GM23338 (cell line): ENCODE results near the gene RPH3AL. TPM values are rescaled to one million over a fixed set of nuclear protein-coding genes. Genes with fewer than 3 reads are reported as not detected.

Experiments used
- ATAC-seq: fragments of 200-7000 bp; cut with Tn5 transposase; 3 replicates; pipeline ENCODE4 v1.9.1; 2020
- DNase-seq: peaks from one replicate; pipeline ENCODE4 v3.0.0-alpha.2; 2015; ENCODE audit warnings: low spot score
- H2AFZ ChIP-seq: fragments of 200-600 bp; sonication (generic); 2 replicates; pipeline ENCODE4 v1.8.0; 2016; ENCODE audit warnings: antibody characterized with exemption, mild to moderate bottlenecking, moderate library complexity
- H3F3A ChIP-seq: fragments of 200-600 bp; sonication (generic); replicated peaks from 2 replicates; pipeline ENCODE4 v1.8.0; 2017; ENCODE audit warnings: antibody characterized with exemption, mixed run types, low read depth
- H3K27ac ChIP-seq: fragments of 200-600 bp; sonication (generic); 2 replicates; pipeline ENCODE4 v1.6.1; 2016; ENCODE audit warnings: low read depth
- H3K27me3 ChIP-seq: fragments of 200-600 bp; sonication (generic); 2 replicates; pipeline ENCODE4 v1.8.0; 2016; ENCODE audit warnings: mild to moderate bottlenecking, mixed run types, moderate library complexity; ENCODE audit not compliant: insufficient read depth
- H3K36me3 ChIP-seq: fragments of 200-600 bp; sonication (generic); 2 replicates; pipeline ENCODE4 v1.8.0; 2016; ENCODE audit warnings: mild to moderate bottlenecking; ENCODE audit not compliant: insufficient read depth
- H3K4me1 ChIP-seq: fragments of 200-600 bp; sonication (generic); 2 replicates; pipeline ENCODE4 v1.8.0; 2016; ENCODE audit warnings: mild to moderate bottlenecking, moderate library complexity; ENCODE audit not compliant: insufficient read depth
- H3K4me2 ChIP-seq: fragments of 200-600 bp; sonication (generic); 2 replicates; pipeline ENCODE4 v1.7.1; 2017; ENCODE audit warnings: mixed run types
- H3K4me3 ChIP-seq: fragments of 200-600 bp; sonication (generic); 2 replicates; pipeline ENCODE4 v1.6.1; 2016; ENCODE audit warnings: mixed run types
- H3K79me2 ChIP-seq: fragments of 200-600 bp; sonication (generic); replicated peaks from 2 replicates; pipeline ENCODE4 v1.8.0; 2017; ENCODE audit warnings: mild to moderate bottlenecking; ENCODE audit not compliant: insufficient read depth
- H3K9me2 ChIP-seq: fragments of 200-600 bp; sonication (generic); 2 replicates; pipeline ENCODE4 v1.8.0; 2017; ENCODE audit not compliant: insufficient read depth
- H4K20me1 ChIP-seq: fragments of 200-600 bp; sonication (generic); replicated peaks from 2 replicates; pipeline ENCODE4 v1.8.0; 2017; ENCODE audit warnings: mild to moderate bottlenecking; ENCODE audit not compliant: insufficient read depth
- H3K27ac Mint-ChIP-seq: 2 replicates; pipeline ENCODE4 v1.8.0; 2020; ENCODE audit warnings: inconsistent platforms, mild to moderate bottlenecking, moderate library complexity, mixed read lengths
- H3K27me3 Mint-ChIP-seq: 3 replicates; pipeline ENCODE4 v1.8.0; 2022; ENCODE audit warnings: low read depth, mild to moderate bottlenecking, moderate library complexity, mixed read lengths, inconsistent platforms; ENCODE audit not compliant: insufficient read depth, poor library complexity
- H3K36me3 Mint-ChIP-seq: 3 replicates; pipeline ENCODE4 v1.8.0; 2021; ENCODE audit warnings: low read depth, mild to moderate bottlenecking, inconsistent platforms, moderate library complexity, mixed read lengths
- H3K4me1 Mint-ChIP-seq: 3 replicates; pipeline ENCODE4 v1.8.0; 2020; ENCODE audit warnings: mild to moderate bottlenecking, inconsistent platforms, mixed read lengths
- H3K4me3 Mint-ChIP-seq: 3 replicates; pipeline ENCODE4 v1.8.0; 2021; ENCODE audit warnings: moderate library complexity, mild to moderate bottlenecking, inconsistent platforms, mixed read lengths
- H3K9me3 Mint-ChIP-seq: 3 replicates; pipeline ENCODE4 v1.8.0; 2020; ENCODE audit warnings: moderate library complexity, mild to moderate bottlenecking, inconsistent platforms, mixed read lengths
- CREB1 ChIP-seq: fragments of 250-450 bp; sonication (Bioruptor Pico); IDR thresholded peaks from 2 replicates; pipeline ENCODE4 v1.5.0; 2020; ENCODE audit warnings: low read depth, mild to moderate bottlenecking, moderate library complexity
- CTCF ChIP-seq, 2 experiments: fragments of 200-600 bp in 1 of 2; sonication (generic) in 1 of 2; conservative IDR thresholded peaks; 2 replicates each; pipeline versions ENCODE4 v1.5.1 to v1.6.1; 2016 to 2017; ENCODE audit warnings: antibody characterized with exemption in 2 of 2, low read depth in 2 of 2, mild to moderate bottlenecking in 2 of 2, moderate library complexity in 1 of 2
- ETS1 ChIP-seq: IDR thresholded peaks from 2 replicates; pipeline ENCODE4 v1.6.1; 2016; ENCODE audit warnings: antibody characterized with exemption
- EZH2 ChIP-seq: fragments of 200-600 bp; sonication (generic); IDR thresholded peaks from one replicate; pipeline ENCODE4 v1.8.0; 2017; ENCODE audit warnings: antibody characterized with exemption, mild to moderate bottlenecking, low read depth; ENCODE audit not compliant: unreplicated experiment
- EZH2phosphoT487 ChIP-seq: fragments of 200-600 bp; sonication (generic); IDR thresholded peaks from one replicate; pipeline ENCODE4 v1.8.1; 2018; ENCODE audit warnings: antibody characterized with exemption; ENCODE audit not compliant: unreplicated experiment
- JUNB ChIP-seq: IDR thresholded peaks from one replicate; pipeline ENCODE4 v1.6.1; 2016; ENCODE audit warnings: antibody characterized with exemption; ENCODE audit not compliant: unreplicated experiment
- NANOG ChIP-seq: IDR thresholded peaks from 2 replicates; pipeline ENCODE4 v1.6.1; 2016; ENCODE audit warnings: antibody characterized with exemption, borderline replicate concordance
- POLR2AphosphoS5 ChIP-seq: IDR thresholded peaks from 2 replicates; pipeline ENCODE4 v1.6.1; 2016; ENCODE audit warnings: antibody characterized with exemption, low read depth
- REST ChIP-seq: IDR thresholded peaks from one replicate; pipeline ENCODE4 v1.6.1; 2018; ENCODE audit warnings: antibody characterized with exemption; ENCODE audit not compliant: unreplicated experiment
- STAT1 ChIP-seq: IDR thresholded peaks from one replicate; pipeline ENCODE4 v1.6.1; 2016; ENCODE audit warnings: antibody characterized with exemption; ENCODE audit not compliant: unreplicated experiment
- ZNF114 ChIP-seq: fragments of 250-450 bp; sonication (Bioruptor Pico); IDR thresholded peaks from 2 replicates; pipeline ENCODE4 v1.5.0; 2020; ENCODE audit warnings: mild to moderate bottlenecking, moderate library complexity
- ZNF331 ChIP-seq: fragments of 250-450 bp; sonication (Bioruptor Pico); IDR thresholded peaks from 2 replicates; pipeline ENCODE4 v1.5.0; 2020; ENCODE audit warnings: low read depth, mild to moderate bottlenecking, moderate library complexity
- polyA plus RNA-seq: library from polyadenylated mRNA; unstranded; fragments of >200 nt; fragmentation: Nextera tagmentation; extraction: Ambion mirVana; gene quantifications from 2 replicates; pipeline ENCODE4 v1.2.1, GENCODE V29; 2016
- total RNA-seq: library from RNA; depleted of rRNA; stranded (reverse); fragments of >200 nt; shearing (Covaris generic); gene quantifications from 2 replicates; pipeline ENCODE4 v1.2.3, GENCODE V29; 2014

Gene RPH3AL
- total and polyA plus RNA-seq, 2 experiments from 2014 or later = 2.7 to 6.3 TPM

- no peak for TF ChIP-seq CTCF (conservative IDR thresholded peaks at IDR 0.05; ENCODE audit: low read depth in 2 of 2)
- TF ChIP-seq NANOG = no peak
- no peak for TF ChIP-seq ZNF114 (CRISPR knock-in tag)
- TF ChIP-seq STAT1 = no peak
- no peak for TF ChIP-seq EZH2
- no peak for TF ChIP-seq POLR2AphosphoS5
- TF ChIP-seq CREB1 (CRISPR knock-in tag) = no peak
- TF ChIP-seq ETS1 = no peak
- TF ChIP-seq EZH2phosphoT487 = no peak
Observed at GRCh38 chr17:278055-278675, 74.4 kb downstream of the RPH3AL start (continued).

GRCh38 chr17:274902-275301, 77.7 kb downstream of the RPH3AL start:
- Histone ChIP-seq H3K4me3 (no peak overlapping the region), H2AFZ (no peak overlapping the region), H3K79me2 (no peaks in the 10 kb centered on the region), H3K27me3 (no peaks in the 10 kb centered on the region), H3K27ac (no peak overlapping the region), H3F3A (no peaks in the 10 kb centered on the region), H3K36me3 (no peaks in the 10 kb centered on the region), H3K9me2 (peaks cover 5% of the 10 kb centered on the region; the same call in 1 of the 2 replicates), H3K4me2 (no peak overlapping the region), H4K20me1 (no peaks in the 10 kb centered on the region), H3K4me1 (no peaks in the 10 kb centered on the region)
- no peaks in the 10 kb centered on the region for H3K4me1 Mint-ChIP-seq
- DNase-seq = no peak
- no peaks in the 10 kb centered on the region; the same call in 2 of the 3 replicates for H3K36me3 Mint-ChIP-seq
- ATAC-seq = no peak
- H3K9me3 Mint-ChIP-seq = peaks cover 8% of the 10 kb centered on the region
- H3K27ac Mint-ChIP-seq = no peak overlapping the region
- peaks cover 2% of the 10 kb centered on the region for H3K27me3 Mint-ChIP-seq
- no peak overlapping the region for H3K4me3 Mint-ChIP-seq
- TF ChIP-seq NANOG (no peak), ZNF331 (no peak), ETS1 (no peak), ZNF114 (CRISPR knock-in tag) (no peak), EZH2 (no peak), JUNB (no peak), POLR2AphosphoS5 (no peak), REST (no peak), STAT1 (no peak)
